IPS-18a (cell line): ENCODE data around the gene SPOCK1.

Experiments used
- H3K27ac ChIP-seq: one replicate; pipeline ENCODE4 v1.5.1; 2013; ENCODE audit warnings: low read length
- H3K27me3 ChIP-seq: one replicate; pipeline ENCODE4 v1.6.1; 2013; ENCODE audit warnings: mild to moderate bottlenecking, low read length; ENCODE audit not compliant: control insufficient read depth, insufficient read depth
- H3K36me3 ChIP-seq: one replicate; pipeline ENCODE4 v1.6.1; 2013; ENCODE audit warnings: low read depth, low read length; ENCODE audit not compliant: control insufficient read depth
- H3K4me1 ChIP-seq: one replicate; pipeline ENCODE4 v1.6.1; 2013; ENCODE audit warnings: low read depth, low read length; ENCODE audit not compliant: control insufficient read depth
- H3K4me3 ChIP-seq: one replicate; pipeline ENCODE4 v1.5.1; 2013; ENCODE audit warnings: low read length
- H3K9ac ChIP-seq: one replicate; pipeline ENCODE4 v1.6.1; 2013; ENCODE audit warnings: mild to moderate bottlenecking, low read length, moderate library complexity
- H3K9me3 ChIP-seq: one replicate; pipeline ENCODE4 v1.6.1; 2013; ENCODE audit warnings: low read depth, low read length; ENCODE audit not compliant: control insufficient read depth

Gene SPOCK1

GRCh38 chr5:137061382-137061781, 437.7 kb downstream of the SPOCK1 start:
- Histone ChIP-seq H3K4me3 (no peak overlapping the region), H3K27ac (no peak overlapping the region), H3K36me3 (no peaks in the 10 kb centered on the region), H3K9me3 (no peaks in the 10 kb centered on the region), H3K27me3 (no peaks in the 10 kb centered on the region), H3K4me1 (no peaks in the 10 kb centered on the region), H3K9ac (no peak overlapping the region)

GRCh38 chr5:137058089-137058488, 441.0 kb downstream of the SPOCK1 start:
- Histone ChIP-seq H3K4me1 (no peaks in the 10 kb centered on the region), H3K27ac (no peak overlapping the region), H3K27me3 (no peaks in the 10 kb centered on the region), H3K9ac (no peak overlapping the region), H3K9me3 (no peaks in the 10 kb centered on the region), H3K4me3 (no peak overlapping the region), H3K36me3 (no peaks in the 10 kb centered on the region)

- H3K36me3 ChIP-seq, result no peaks in the 10 kb centered on the region
- no peaks in the 10 kb centered on the region for H3K9me3 ChIP-seq
- H3K9ac ChIP-seq, result no peak overlapping the region
- H3K27me3 ChIP-seq, result no peaks in the 10 kb centered on the region
- H3K27ac ChIP-seq, result no peak overlapping the region
- H3K4me3 ChIP-seq, result no peak overlapping the region
- H3K4me1 ChIP-seq, result no peaks in the 10 kb centered on the region
These were observed 442.4 kb downstream of the SPOCK1 start for GRCh38 chr5:137056676-137057075.

GRCh38 chr5:137055271-137055872, 443.8 kb downstream of the SPOCK1 start:
- H3K36me3 ChIP-seq, result no peaks in the 10 kb centered on the region
- H3K27me3 ChIP-seq, result no peaks in the 10 kb centered on the region
- H3K4me1 ChIP-seq, result no peaks in the 10 kb centered on the region
- H3K9me3 ChIP-seq, result no peaks in the 10 kb centered on the region
- no peak overlapping the region for H3K27ac ChIP-seq
- H3K4me3 ChIP-seq, result no peak overlapping the region
- H3K9ac ChIP-seq, result no peak overlapping the region

GRCh38 chr5:137054792-137055191, 444.3 kb downstream of the SPOCK1 start:
- H3K9me3 ChIP-seq, result no peaks in the 10 kb centered on the region
- no peak overlapping the region for H3K9ac ChIP-seq
- H3K4me3 ChIP-seq, result no peak overlapping the region
- no peaks in the 10 kb centered on the region for H3K36me3 ChIP-seq
- no peak overlapping the region for H3K27ac ChIP-seq
- no peaks in the 10 kb centered on the region for H3K27me3 ChIP-seq
- no peaks in the 10 kb centered on the region for H3K4me1 ChIP-seq

- Histone ChIP-seq H3K9ac (no peak overlapping the region), H3K27ac (no peak overlapping the region), H3K4me1 (no peaks in the 10 kb centered on the region), H3K9me3 (no peaks in the 10 kb centered on the region), H3K4me3 (no peak overlapping the region), H3K36me3 (no peaks in the 10 kb centered on the region), H3K27me3 (no peaks in the 10 kb centered on the region)
These were observed 444.8 kb downstream of the SPOCK1 start for GRCh38 chr5:137054335-137054734.

GRCh38 chr5:137051161-137051560, 448.0 kb downstream of the SPOCK1 start:
- no peaks in the 10 kb centered on the region for H3K4me1 ChIP-seq
- no peaks in the 10 kb centered on the region for H3K27me3 ChIP-seq
- H3K9ac ChIP-seq, result no peak overlapping the region
- H3K9me3 ChIP-seq, result no peaks in the 10 kb centered on the region
- no peak overlapping the region for H3K27ac ChIP-seq
- H3K36me3 ChIP-seq, result no peaks in the 10 kb centered on the region
- no peak overlapping the region for H3K4me3 ChIP-seq

- no peaks in the 10 kb centered on the region for H3K9me3 ChIP-seq
- no peak overlapping the region for H3K9ac ChIP-seq
- no peaks in the 10 kb centered on the region for H3K36me3 ChIP-seq
- no peaks in the 10 kb centered on the region for H3K27me3 ChIP-seq
- H3K27ac ChIP-seq, result no peak overlapping the region
- H3K4me1 ChIP-seq, result peaks cover 15% of the 10 kb centered on the region
- H3K4me3 ChIP-seq, result no peak overlapping the region
These were observed 458.3 kb downstream of the SPOCK1 start for GRCh38 chr5:137040641-137041340.

GRCh38 chr5:137040024-137040423, 459.1 kb downstream of the SPOCK1 start:
- Histone ChIP-seq H3K27me3 (no peaks in the 10 kb centered on the region), H3K4me1 (peaks cover 15% of the 10 kb centered on the region), H3K9ac (no peak overlapping the region), H3K36me3 (no peaks in the 10 kb centered on the region), H3K4me3 (no peak overlapping the region), H3K9me3 (no peaks in the 10 kb centered on the region), H3K27ac (no peak overlapping the region)

GRCh38 chr5:137037848-137038247, 461.3 kb downstream of the SPOCK1 start:
- Histone ChIP-seq H3K27me3 (no peaks in the 10 kb centered on the region), H3K9me3 (no peaks in the 10 kb centered on the region), H3K36me3 (no peaks in the 10 kb centered on the region), H3K9ac (no peak overlapping the region), H3K27ac (no peak overlapping the region), H3K4me3 (no peak overlapping the region), H3K4me1 (peaks cover 19% of the 10 kb centered on the region)

- Histone ChIP-seq H3K27ac (no peak overlapping the region), H3K9ac (no peak overlapping the region), H3K4me3 (no peak overlapping the region), H3K9me3 (no peaks in the 10 kb centered on the region), H3K4me1 (peaks cover 19% of the 10 kb centered on the region), H3K27me3 (no peaks in the 10 kb centered on the region), H3K36me3 (no peaks in the 10 kb centered on the region)
These were observed 462.5 kb downstream of the SPOCK1 start for GRCh38 chr5:137036640-137037039.

- no peaks in the 10 kb centered on the region for H3K27me3 ChIP-seq
- no peak overlapping the region for H3K27ac ChIP-seq
- H3K9me3 ChIP-seq, result no peaks in the 10 kb centered on the region
- no peak overlapping the region for H3K9ac ChIP-seq
- H3K4me1 ChIP-seq, result peaks cover 19% of the 10 kb centered on the region
- no peaks in the 10 kb centered on the region for H3K36me3 ChIP-seq
- H3K4me3 ChIP-seq, result no peak overlapping the region
These were observed 463.6 kb downstream of the SPOCK1 start for GRCh38 chr5:137035480-137035878.
